SK-N-SH (cell line): ENCODE measurements around the gene STX5. TPM values are rescaled to one million over a fixed set of nuclear protein-coding genes. Genes with fewer than 3 reads are reported as not detected.
A peak's percentile ranks its signal among the peaks of the same experiment; 100 is the strongest.

Experiments used
- CTCF ChIA-PET: fragments of 300-600, 350-600 bp; formaldehyde crosslinking; extraction: SDS; loops from one replicate; lab custom pipeline; 2021; lab: Yijun Ruan, JAX
- POLR2A ChIA-PET: fragments of 350-600 bp; sonication (Branson Sonifier 250); formaldehyde crosslinking; extraction: SDS; loops from one replicate; lab custom pipeline; 2020; ENCODE audit warnings: antibody characterized with exemption, inconsistent platforms; lab: Yijun Ruan, JAX
- DNase-seq: peaks from one replicate; pipeline ENCODE4 v3.0.0; 2012
- H2AFZ ChIP-seq: fragments of 200-600 bp; sonication (generic); 2 replicates; pipeline ENCODE4 v1.8.1; 2016; ENCODE audit warnings: antibody characterized with exemption, mild to moderate bottlenecking, low read depth
- H3F3A ChIP-seq: fragments of 200-600 bp; sonication (generic); replicated peaks from 2 replicates; pipeline ENCODE3; 2016; ENCODE audit warnings: antibody characterized with exemption, mild to moderate bottlenecking; ENCODE audit not compliant: insufficient read depth
- H3K27ac ChIP-seq, 2 experiments: fragments of 200-500 bp in 1 of 2; fragments of 200-600 bp in 1 of 2; sonication (Bioruptor generic) in 1 of 2; sonication (generic), shearing (Covaris generic) in 1 of 2; 2 replicates each; pipeline versions ENCODE4 v1.5.1 to v1.6.1; 2014 to 2016; ENCODE audit warnings: low read depth in 2 of 2, inconsistent platforms in 1 of 2, low read length in 1 of 2, mild to moderate bottlenecking in 1 of 2, mixed read lengths in 1 of 2
- H3K27me3 ChIP-seq: fragments of 200-600 bp; sonication (generic), shearing (Covaris generic); 2 replicates; pipeline ENCODE4 v1.6.1; 2016; ENCODE audit warnings: mixed run types; ENCODE audit not compliant: insufficient read depth
- H3K36me3 ChIP-seq, 2 experiments: fragments of 200-500 bp in 1 of 2; fragments of 200-600 bp in 1 of 2; sonication (Bioruptor generic) in 1 of 2; sonication (generic) in 1 of 2; replicated peaks in 1 of 2; 2 replicates each; pipeline versions ENCODE3 to v1.5.1; 2014 to 2016; ENCODE audit warnings: low read length in 1 of 2, mild to moderate bottlenecking in 1 of 2; ENCODE audit not compliant: insufficient read depth in 2 of 2, control insufficient read depth in 1 of 2
- H3K4me1 ChIP-seq, 2 experiments: fragments of 200-500 bp in 1 of 2; fragments of 200-600 bp in 1 of 2; sonication (Bioruptor generic) in 1 of 2; sonication (generic), shearing (Covaris generic) in 1 of 2; 2 replicates each; pipeline versions ENCODE4 v1.5.1 to v1.6.1; 2014 to 2016; ENCODE audit warnings: low read depth in 1 of 2, low read length in 1 of 2, mixed run types in 1 of 2; ENCODE audit not compliant: insufficient read depth in 2 of 2, control insufficient read depth in 1 of 2
- H3K4me2 ChIP-seq: fragments of 200-600 bp; sonication (generic), shearing (Covaris generic); 2 replicates; pipeline ENCODE4 v1.6.1; 2017; ENCODE audit warnings: mixed run types
- H3K4me3 ChIP-seq, 2 experiments: fragments of 200-500 bp in 1 of 2; fragments of 200-600 bp in 1 of 2; sonication (Bioruptor generic) in 1 of 2; sonication (generic), shearing (Covaris generic) in 1 of 2; 2 replicates each; pipeline versions ENCODE4 v1.5.1 to v1.8.1; 2014 to 2016; ENCODE audit warnings: low read depth in 2 of 2, inconsistent platforms in 1 of 2, low read length in 1 of 2, mild to moderate bottlenecking in 1 of 2, mixed read lengths in 1 of 2, moderate library complexity in 1 of 2
- H3K79me2 ChIP-seq: fragments of 200-600 bp; sonication (generic); 2 replicates; pipeline ENCODE4 v1.8.1; 2017; ENCODE audit warnings: mild to moderate bottlenecking; ENCODE audit not compliant: insufficient read depth
- H3K9ac ChIP-seq: fragments of 200-600 bp; sonication (generic); 2 replicates; pipeline ENCODE4 v1.6.1; 2017; ENCODE audit warnings: mixed run types
- H3K9me2 ChIP-seq: fragments of 200-600 bp; sonication (generic); 2 replicates; pipeline ENCODE4 v1.6.1; 2017; ENCODE audit warnings: mixed run types
- H3K9me3 ChIP-seq: fragments of 200-600 bp; sonication (generic); 2 replicates; pipeline ENCODE4 v1.6.1; 2017; ENCODE audit warnings: mixed run types, mild to moderate bottlenecking, moderate library complexity
- H4K20me1 ChIP-seq: fragments of 200-600 bp; sonication (generic); 2 replicates; pipeline ENCODE4 v1.6.1; 2017; ENCODE audit warnings: mild to moderate bottlenecking, mixed run types; ENCODE audit not compliant: insufficient read depth
- CHD2 ChIP-seq: fragments of 150-350 bp; IDR thresholded peaks from 2 replicates; pipeline ENCODE4 v1.6.1; 2018; ENCODE audit warnings: low read length; ENCODE audit not compliant: partially characterized antibody
- ELF1 ChIP-seq: IDR thresholded peaks from 2 replicates; pipeline ENCODE4 v1.4.0; 2012
- EZH2phosphoT487 ChIP-seq: fragments of 200-600 bp; sonication (generic); IDR thresholded peaks from 2 replicates; pipeline ENCODE4 v1.6.1; 2017; ENCODE audit warnings: low read depth, mixed run types, mild to moderate bottlenecking, antibody characterized with exemption, moderate library complexity, borderline replicate concordance
- FOXJ3 ChIP-seq: sonication (generic); formaldehyde crosslinking; IDR thresholded peaks from 2 replicates; pipeline ENCODE4 v1.5.1; 2020; ENCODE audit warnings: mild to moderate bottlenecking, missing genetic modification reagents
- FOXM1 ChIP-seq: IDR thresholded peaks from 2 replicates; pipeline ENCODE4 v1.4.0; 2012; ENCODE audit warnings: low read depth, mild to moderate bottlenecking
- GABPA ChIP-seq: IDR thresholded peaks from 2 replicates; pipeline ENCODE4 v1.4.0; 2012; ENCODE audit warnings: low read depth, mild to moderate bottlenecking
- GATA2 ChIP-seq: sonication (generic); formaldehyde crosslinking; IDR thresholded peaks from 2 replicates; pipeline ENCODE4 v1.5.0; 2020; ENCODE audit warnings: mild to moderate bottlenecking, missing genetic modification reagents
- JUND ChIP-seq: IDR thresholded peaks from 2 replicates; pipeline ENCODE4 v1.4.0; 2012
- MAX ChIP-seq: IDR thresholded peaks from 2 replicates; pipeline ENCODE4 v1.4.0; 2012; ENCODE audit warnings: low read depth
- MEF2A ChIP-seq: IDR thresholded peaks from 2 replicates; pipeline ENCODE4 v1.4.0; 2012; ENCODE audit warnings: low read depth, borderline replicate concordance
- MXI1 ChIP-seq: IDR thresholded peaks from 2 replicates; pipeline ENCODE4 v1.6.1; 2012; ENCODE audit warnings: mild to moderate bottlenecking, low read depth, low read length, improper control_type of control experiment
- NRF1 ChIP-seq: IDR thresholded peaks from 2 replicates; pipeline ENCODE4 v1.6.1; 2012; ENCODE audit warnings: low read depth, mild to moderate bottlenecking, low read length
- POLR2AphosphoS5 ChIP-seq: IDR thresholded peaks from 2 replicates; pipeline ENCODE4 v1.6.1; 2012; ENCODE audit warnings: low read depth, low read length
- RAD21 ChIP-seq: IDR thresholded peaks from 2 replicates; pipeline ENCODE4 v1.6.1; 2012; ENCODE audit warnings: mild to moderate bottlenecking, low read length
- RCOR1 ChIP-seq: fragments of 150-350 bp; IDR thresholded peaks from 2 replicates; pipeline ENCODE4 v1.6.1; 2017; ENCODE audit warnings: antibody characterized with exemption, low read length
- RFX5 ChIP-seq: IDR thresholded peaks from 2 replicates; pipeline ENCODE4 v1.6.1; 2012; ENCODE audit warnings: mild to moderate bottlenecking, improper control_type of control experiment, low read length
- RXRA ChIP-seq: IDR thresholded peaks from 2 replicates; pipeline ENCODE4 v1.4.0; 2012; ENCODE audit warnings: low read depth, mild to moderate bottlenecking, borderline replicate concordance
- SIN3A ChIP-seq: IDR thresholded peaks from 2 replicates; pipeline ENCODE4 v1.6.1; 2012; ENCODE audit warnings: low read depth, mild to moderate bottlenecking, low read length, moderate library complexity, borderline replicate concordance
- SMC3 ChIP-seq: IDR thresholded peaks from 2 replicates; pipeline ENCODE4 v1.6.1; 2012; ENCODE audit warnings: low read depth, low read length, improper control_type of control experiment
- TCF12 ChIP-seq: IDR thresholded peaks from 2 replicates; pipeline ENCODE4 v1.4.0; 2012
- USF1 ChIP-seq: IDR thresholded peaks from 2 replicates; pipeline ENCODE4 v1.4.0; 2012; ENCODE audit warnings: low read depth, borderline replicate concordance
- USF2 ChIP-seq: fragments of 150-350 bp; IDR thresholded peaks from 2 replicates; pipeline ENCODE4 v1.6.1; 2017; ENCODE audit warnings: antibody characterized with exemption, low read length, low read depth, borderline replicate concordance
- YY1 ChIP-seq: IDR thresholded peaks from 2 replicates; pipeline ENCODE4 v1.4.0; 2012; ENCODE audit warnings: low read depth, mild to moderate bottlenecking
- WGBS: methylation state at CpG from one replicate; pipeline ENCODE4 v1.1.6; 2017; ENCODE audit warnings: low lambda C conversion rate; 5-methylcytosine and 5-hydroxymethylcytosine counted together
- polyA plus RNA-seq, 3 experiments: library from polyadenylated mRNA; depleted of rRNA; stranded (reverse); fragments of >200 nt; gene quantifications; 2 replicates each; pipeline ENCODE4 v1.2.3, GENCODE V29; 2012

STX5 gene
- polyA plus RNA-seq, 1 of the 3 experiments (the other 2 are of a cell fraction): 24.2 TPM

GRCh38 chr11:62771144-62772021, 60.5 kb downstream of the STX5 start, which contains the start of gene TAF6L:
Gene TAF6L, plus strand, starts transcription at chr11:62771396. Its CDS starts 4,388 bp downstream, at chr11:62775784.
- Histone ChIP-seq H3K4me2 (peak within 1 kb of the TSS; percentile 86), H3F3A (peaks cover 30% of the 10 kb centered on the region), H3K4me3 (peak within 1 kb of the TSS; percentile 56 to 74), H3K4me1 (peaks cover 0 to 15% of the 10 kb centered on the region in 2 experiments; a peak in 1 of 4 replicates), H3K9me3 (no peaks in the 10 kb centered on the region), H3K27ac (peak within 1 kb of the TSS; percentile 85 to 88), H3K36me3 (peaks cover 12 to 15% of the 10 kb centered on the region in 2 experiments), H3K9ac (peak within 1 kb of the TSS; percentile 71), H2AFZ (peak within 1 kb of the TSS; percentile 82), H3K27me3 (no peaks in the 10 kb centered on the region), H3K9me2 (no peaks in the 10 kb centered on the region), H3K79me2 (peaks cover 32% of the 10 kb centered on the region), H4K20me1 (no peaks in the 10 kb centered on the region)
- POLR2A ChIA-PET: interaction anchor here (0.6 to 3.4 kb wide), 12 partner anchors 10 to 106 kb away, joined by 3 to 21 read pairs (median 4); partner anchors contain the start of genes C11orf98, CSKMT, HNRNPUL2 and POLR2G
- DNase-seq: peak; percentile 98
- TF ChIP-seq MXI1: peak; percentile 88
- TF ChIP-seq MAX: peak; percentile 77
- peak; percentile 51 for TF ChIP-seq NRF1
- TF ChIP-seq EZH2phosphoT487: no peak
- peak; percentile 83 for TF ChIP-seq USF2
- TF ChIP-seq FOXJ3: no peak
- TF ChIP-seq GABPA: peak; percentile 52
- TF ChIP-seq POLR2AphosphoS5: peak; percentile 74
- peak; percentile 45; the same call in 1 of the 2 replicates for TF ChIP-seq SIN3A
- TF ChIP-seq USF1: peak; percentile 92
- TF ChIP-seq GATA2 (CRISPR knock-in tag): no peak
- TF ChIP-seq ELF1: no peak
- CTCF ChIA-PET: interaction anchor here (1.0 to 9.8 kb wide), 10 partner anchors 11 to 110 kb away, joined by 3 to 130 read pairs (median 4); partner anchors contain the start of genes HNRNPUL2, SLC3A2, TMEM179B and ZBTB3
- WGBS: 4% methylated on average over 19 of the region's 60 CpGs

GRCh38 chr11:62770778-62771143, 61.1 kb downstream of the STX5 start:
- Histone ChIP-seq H3K4me3 (peak overlapping the region; percentile 56 to 74), H3K9me3 (no peaks in the 10 kb centered on the region), H3K27me3 (no peaks in the 10 kb centered on the region), H3K27ac (peak overlapping the region; percentile 82 to 85), H2AFZ (peak overlapping the region; percentile 82), H3K4me1 (peaks cover 0 to 15% of the 10 kb centered on the region in 2 experiments; a peak in 1 of 4 replicates), H4K20me1 (no peaks in the 10 kb centered on the region), H3K9ac (peak overlapping the region; percentile 71), H3K9me2 (no peaks in the 10 kb centered on the region), H3F3A (peaks cover 30% of the 10 kb centered on the region), H3K79me2 (peaks cover 32% of the 10 kb centered on the region), H3K4me2 (peak overlapping the region; percentile 86), H3K36me3 (peaks cover 14 to 18% of the 10 kb centered on the region in 2 experiments)
- peak; percentile 41 for DNase-seq
- WGBS: 26% methylated on average over 18 of the region's 18 CpGs
- ChIA-PET CTCF (interaction anchor here (0.9 to 9.8 kb wide), 13 partner anchors 11 to 110 kb away, joined by 3 to 130 read pairs (median 4); partner anchors contain the start of genes C11orf98, CSKMT, HNRNPUL2 and SLC3A2), POLR2A (interaction anchor here (0.6 to 3.4 kb wide), 10 partner anchors 9 to 105 kb away, joined by 3 to 21 read pairs (median 6); partner anchors contain the start of genes C11orf98, CSKMT, HNRNPUL2 and POLR2G)
- TF ChIP-seq NRF1 (no peak), USF1 (no peak), RXRA (no peak), RFX5 (no peak), MEF2A (no peak), MAX (no peak), RAD21 (no peak), JUND (no peak), CHD2 (no peak), MXI1 (no peak; the same call in none of the 2 replicates), TCF12 (no peak), FOXM1 (no peak), YY1 (no peak), SMC3 (no peak), RCOR1 (no peak)
